ENCODE data around the gene TLE2.
"Not testable (repeated sequence)": the region's sequence is repeated elsewhere in the genome, so short reads cannot be mapped to it uniquely, and the experiment has no call there.

The TLE2 gene

DNA sequence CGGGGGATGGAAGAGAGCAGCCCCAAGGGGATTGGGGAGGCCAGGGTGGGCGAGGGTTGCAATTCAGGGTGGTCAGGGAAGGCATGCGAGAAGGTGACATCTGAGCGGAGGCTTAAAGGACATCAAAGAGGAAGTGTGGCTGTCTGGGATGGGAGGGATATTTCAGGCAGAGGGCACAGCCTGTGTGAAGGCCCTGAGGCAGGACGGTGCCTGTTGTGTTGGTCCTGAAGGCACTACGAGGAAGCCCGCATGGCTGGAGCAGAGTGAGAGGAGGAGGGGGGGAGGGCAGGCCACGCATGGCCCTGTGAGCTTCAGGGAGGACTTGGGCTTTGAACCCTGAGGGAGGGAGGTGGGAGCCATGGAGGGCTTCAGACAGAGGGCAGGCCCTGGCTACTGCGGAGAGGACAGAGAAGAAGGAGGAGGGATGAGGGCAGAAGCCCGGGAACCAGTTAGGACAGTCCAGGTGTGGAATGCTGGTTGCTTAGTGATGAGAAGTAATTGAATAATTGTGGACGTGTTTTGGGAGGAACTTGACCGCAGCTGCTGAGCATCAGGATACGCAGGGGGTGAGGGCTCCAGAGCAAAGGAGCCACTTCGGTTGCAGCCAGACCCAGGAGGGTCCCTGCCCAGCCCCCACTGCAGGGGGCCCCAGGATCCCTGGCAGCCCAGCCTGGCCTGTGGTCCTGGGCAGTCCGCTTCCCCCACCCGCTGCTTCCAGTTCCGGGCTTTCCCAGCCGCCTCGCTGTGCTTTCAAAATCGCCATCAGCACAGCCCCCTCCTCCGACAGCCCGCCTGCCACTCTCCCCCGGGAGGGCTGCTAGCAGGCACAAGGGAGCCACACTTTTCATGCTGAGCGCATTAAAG lies 45.5 kb downstream of the TLE2 start:
- DNase-seq (ENCODE audit: low read depth in 2 of 2), result no peak

- no peak for DNase-seq (ENCODE audit: low read depth in 2 of 2)
Observed at GRCh38 chr19:2982983-2983350, 46.1 kb downstream of the TLE2 start.

DNA sequence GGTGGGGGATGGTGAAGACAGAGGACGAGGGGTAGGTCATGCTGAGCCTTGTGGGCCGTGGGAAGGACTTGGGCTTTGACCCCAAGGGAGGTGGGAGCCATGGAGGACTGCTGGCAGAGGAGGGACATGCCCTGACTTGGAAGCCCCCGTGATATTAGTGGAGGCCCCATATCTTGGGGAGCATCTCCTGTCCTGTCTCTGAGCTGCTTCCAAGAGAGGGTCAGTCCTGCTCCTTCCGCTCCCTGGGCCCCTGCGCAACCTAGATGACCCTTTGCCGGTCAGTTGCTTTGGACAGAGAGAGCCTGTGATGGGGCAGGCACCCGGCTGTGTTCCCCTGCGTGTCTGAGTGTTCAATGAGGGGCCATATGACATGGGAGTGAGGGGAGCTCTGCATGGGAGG lies 46.5 kb downstream of the TLE2 start:
- DNase-seq (ENCODE audit: low read depth in 2 of 2), result no peak

GRCh38 chr19:2981898-2982297 lies 47.2 kb downstream of the TLE2 start:
- DNase-seq (ENCODE audit: low read depth in 2 of 2), result no peak

DNA sequence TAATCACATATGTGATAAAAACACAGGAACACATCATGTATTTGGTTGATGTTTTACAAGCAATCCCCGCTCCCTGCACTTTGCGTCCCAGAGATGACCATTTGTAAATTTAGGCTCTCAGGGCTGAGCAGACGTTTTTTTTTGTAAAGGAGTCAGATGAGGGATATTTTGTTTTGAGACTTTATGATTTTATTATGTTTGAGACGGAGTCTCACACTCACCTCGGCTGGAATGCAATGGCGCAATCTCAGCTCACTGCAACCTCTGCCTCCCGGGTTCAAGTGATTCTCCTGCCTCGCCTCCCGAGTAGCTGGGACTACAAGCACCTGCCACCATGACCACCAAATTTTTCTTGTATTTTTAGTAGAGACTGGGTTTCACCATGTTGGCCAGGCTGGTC lies 50.3 kb downstream of the TLE2 start:
- no peak for DNase-seq (ENCODE audit: low read depth in 2 of 2)

- DNase-seq (ENCODE audit: low read depth in 2 of 2), result no peak
Observed at GRCh38 chr19:2978166-2978767, 50.8 kb downstream of the TLE2 start.

GRCh38 chr19:2977746-2978138 lies 51.3 kb downstream of the TLE2 start:
- no peak for DNase-seq (ENCODE audit: low read depth in 2 of 2)

- DNase-seq (ENCODE audit: low read depth in 2 of 2), result peak; percentile 87 to 91
Observed at GRCh38 chr19:2977001-2977745, 51.9 kb downstream of the TLE2 start, which contains the start of gene TLE6. Gene TLE6, plus strand, starts transcription at chr19:2977564. Its CDS starts 670 bp downstream, at chr19:2978234.

- no peak for DNase-seq (ENCODE audit: low read depth in 2 of 2)
Observed at GRCh38 chr19:2976609-2977000, 52.5 kb downstream of the TLE2 start.

GRCh38 chr19:2974342-2975041 lies 54.6 kb downstream of the TLE2 start:
- DNase-seq (ENCODE audit: low read depth in 2 of 2), result no peak

- no peak for DNase-seq (ENCODE audit: low read depth in 2 of 2)
Observed at GRCh38 chr19:2973229-2973628, 55.9 kb downstream of the TLE2 start.

DNA sequence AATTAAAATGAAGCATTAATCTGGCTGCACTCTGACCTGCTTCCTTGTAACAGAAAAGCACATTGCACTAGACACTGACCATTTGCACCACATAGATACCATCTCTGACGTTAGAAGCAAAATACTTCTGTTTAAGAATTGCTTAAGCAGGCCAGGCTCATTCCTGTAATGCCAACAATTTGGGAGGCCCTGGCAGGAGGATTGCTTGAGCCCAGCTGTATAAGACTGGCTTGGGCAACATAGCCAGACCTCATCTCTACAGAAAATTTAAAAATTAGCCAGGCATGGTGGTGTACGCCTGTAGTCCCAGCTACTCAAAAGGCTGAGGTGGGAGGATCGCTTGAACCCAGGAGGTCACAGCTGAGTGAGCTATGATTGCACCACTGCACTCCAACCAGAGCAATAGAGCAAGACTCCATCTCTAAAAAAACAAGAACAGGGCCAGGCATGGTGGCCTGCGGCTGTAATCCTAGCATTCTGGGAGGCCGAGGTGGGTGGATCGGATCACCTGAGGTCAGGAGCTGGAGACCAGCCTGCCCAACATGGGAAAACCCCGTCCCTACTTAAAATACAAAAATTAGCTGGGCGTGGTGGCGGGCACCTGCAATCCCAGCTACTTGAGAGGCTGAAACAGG lies 58.8 kb downstream of the TLE2 start:
- no peak for DNase-seq (ENCODE audit: low read depth in 2 of 2)

GRCh38 chr19:2969104-2969504 lies 60.0 kb downstream of the TLE2 start:
- no peak for DNase-seq (ENCODE audit: low read depth in 2 of 2)

GRCh38 chr19:2967972-2968371 lies 61.1 kb downstream of the TLE2 start:
- DNase-seq (ENCODE audit: low read depth in 2 of 2), result no peak

DNA sequence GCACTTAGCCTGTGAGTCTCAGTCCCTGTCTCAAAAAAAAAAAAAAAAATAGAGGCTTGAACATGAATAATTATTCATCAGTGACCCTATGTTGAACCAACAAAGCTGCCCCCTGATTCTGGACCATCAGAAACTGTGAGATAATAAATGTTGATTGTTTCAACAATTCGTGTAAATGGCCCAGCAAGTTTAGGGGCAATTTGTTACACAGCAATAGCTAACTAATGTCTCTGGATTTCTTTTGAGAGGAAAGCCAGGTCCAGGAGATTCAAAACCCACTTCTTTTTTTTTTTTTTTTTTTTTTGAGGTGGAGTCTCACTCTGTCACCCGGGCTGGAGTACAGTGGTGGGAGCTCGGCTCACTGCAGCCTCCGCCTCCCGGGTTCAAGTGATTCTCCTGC lies 64.2 kb downstream of the TLE2 start:
- no peak for DNase-seq (ENCODE audit: low read depth in 2 of 2)

- not testable (repeated sequence) for DNase-seq (ENCODE audit: low read depth in 2 of 2)
Observed at GRCh38 chr19:2963631-2964030, 65.4 kb downstream of the TLE2 start.

GRCh38 chr19:2963122-2963521 lies 66.0 kb downstream of the TLE2 start:
- DNase-seq (ENCODE audit: low read depth in 2 of 2), result no peak

DNA sequence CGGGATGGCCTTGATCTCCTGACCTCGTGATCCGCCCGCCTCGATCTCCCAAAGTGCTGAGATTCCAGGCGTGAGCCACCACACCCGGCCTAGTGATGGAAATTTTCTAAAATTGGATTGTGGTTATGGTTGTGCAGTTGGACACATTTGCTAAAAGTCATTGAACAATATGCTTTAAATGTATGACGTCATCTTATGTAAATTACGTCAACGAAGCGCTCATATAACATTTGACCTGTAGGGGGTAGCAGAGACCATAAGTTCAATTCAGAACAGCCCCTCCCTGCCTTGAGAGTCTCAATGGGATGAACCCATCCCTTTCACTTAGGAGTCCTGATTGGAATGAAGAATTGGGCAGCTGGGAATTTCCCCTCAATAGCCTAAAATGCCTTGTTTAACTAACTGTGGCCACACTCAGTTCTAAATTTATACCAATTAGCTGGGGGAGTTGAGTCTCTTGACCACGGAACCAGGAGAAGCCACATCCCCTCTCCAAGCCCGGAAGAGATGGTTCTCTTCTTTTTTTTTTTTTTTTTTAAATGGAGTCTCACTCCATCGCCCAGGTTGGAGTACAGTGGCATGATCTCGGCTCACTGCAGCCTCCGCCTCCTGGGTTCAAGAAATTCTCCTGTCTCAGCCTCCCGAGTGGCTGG lies 66.9 kb downstream of the TLE2 start:
- no peak for DNase-seq (ENCODE audit: low read depth in 2 of 2)

GRCh38 chr19:2960120-2960519 lies 69.0 kb downstream of the TLE2 start:
- no peak for DNase-seq (ENCODE audit: low read depth in 2 of 2)

DNA sequence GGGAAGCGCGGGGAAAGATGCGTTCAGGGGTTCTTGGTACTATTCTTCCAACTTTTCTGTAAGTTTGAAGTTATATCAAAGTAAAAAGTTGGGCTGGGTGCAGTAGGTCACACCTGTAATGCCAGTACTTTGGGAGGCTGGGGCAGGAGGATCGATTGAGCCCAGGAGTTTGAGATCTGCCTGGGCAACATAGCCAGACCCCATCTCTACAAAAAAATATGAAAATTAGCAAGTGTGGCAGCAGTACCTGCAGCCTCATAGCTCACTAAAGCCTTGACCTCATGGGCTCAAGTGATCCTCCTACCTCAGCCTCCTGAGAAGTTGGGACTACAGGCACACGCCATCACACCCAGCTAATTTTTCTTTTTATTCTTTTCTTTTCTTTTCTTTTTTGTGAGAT lies 71.9 kb downstream of the TLE2 start:
- no peak for DNase-seq (ENCODE audit: low read depth in 2 of 2)

DNA sequence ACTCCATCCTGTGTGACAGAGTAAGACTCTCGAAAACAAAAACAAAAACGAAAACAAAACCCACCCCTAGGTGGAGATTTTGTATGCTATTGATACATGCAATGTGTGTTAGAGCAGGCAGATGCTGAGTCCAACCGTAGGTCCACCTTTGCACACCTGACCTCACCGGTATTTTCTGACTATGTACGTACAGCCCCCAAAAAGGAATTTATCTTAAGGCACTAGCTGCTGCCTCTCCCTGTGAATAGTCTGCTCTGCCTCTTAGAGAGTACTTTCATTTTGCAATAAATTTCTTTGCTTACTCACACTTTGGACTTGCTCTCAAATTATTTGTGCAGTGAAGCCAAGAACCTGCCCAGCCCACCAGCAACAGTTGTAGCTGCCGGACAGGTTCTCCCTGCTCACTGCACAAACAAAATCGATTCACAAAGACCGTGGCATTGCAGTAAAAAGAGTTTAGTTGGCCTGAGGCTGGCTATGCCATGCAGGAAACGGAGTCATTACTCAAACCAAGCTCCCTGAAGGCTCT lies 76.1 kb downstream of the TLE2 start:
- DNase-seq (ENCODE audit: low read depth in 2 of 2), result no peak
